ENCODE data around the gene GALNT5.

DNA sequence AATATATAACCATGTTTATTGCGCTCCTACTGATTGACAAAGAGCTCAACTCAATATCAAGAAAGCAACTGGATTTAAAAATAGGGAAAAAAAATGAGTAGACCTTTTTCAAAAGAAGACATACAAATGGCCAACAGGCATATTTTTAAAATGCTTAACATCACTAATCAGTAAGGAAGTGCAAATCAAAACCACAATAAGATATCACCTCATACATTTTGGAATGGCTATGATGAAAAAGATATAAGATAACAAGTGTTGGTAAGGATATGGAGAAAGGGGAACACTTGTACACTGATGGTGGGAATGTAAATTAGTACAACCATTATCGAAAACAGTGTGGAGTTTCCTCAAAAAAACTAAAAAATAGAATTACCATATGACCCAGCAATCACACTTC, 5.6 kb upstream of the GALNT5 start:
- TF ChIP-seq, protein P1, sequence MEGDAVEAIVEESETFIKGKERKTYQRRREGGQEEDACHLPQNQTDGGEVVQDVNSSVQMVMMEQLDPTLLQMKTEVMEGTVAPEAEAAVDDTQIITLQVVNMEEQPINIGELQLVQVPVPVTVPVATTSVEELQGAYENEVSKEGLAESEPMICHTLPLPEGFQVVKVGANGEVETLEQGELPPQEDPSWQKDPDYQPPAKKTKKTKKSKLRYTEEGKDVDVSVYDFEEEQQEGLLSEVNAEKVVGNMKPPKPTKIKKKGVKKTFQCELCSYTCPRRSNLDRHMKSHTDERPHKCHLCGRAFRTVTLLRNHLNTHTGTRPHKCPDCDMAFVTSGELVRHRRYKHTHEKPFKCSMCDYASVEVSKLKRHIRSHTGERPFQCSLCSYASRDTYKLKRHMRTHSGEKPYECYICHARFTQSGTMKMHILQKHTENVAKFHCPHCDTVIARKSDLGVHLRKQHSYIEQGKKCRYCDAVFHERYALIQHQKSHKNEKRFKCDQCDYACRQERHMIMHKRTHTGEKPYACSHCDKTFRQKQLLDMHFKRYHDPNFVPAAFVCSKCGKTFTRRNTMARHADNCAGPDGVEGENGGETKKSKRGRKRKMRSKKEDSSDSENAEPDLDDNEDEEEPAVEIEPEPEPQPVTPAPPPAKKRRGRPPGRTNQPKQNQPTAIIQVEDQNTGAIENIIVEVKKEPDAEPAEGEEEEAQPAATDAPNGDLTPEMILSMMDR (IDR thresholded peaks at IDR 0.05), result no peak
- no peak for TF ChIP-seq EP300 (IDR thresholded peaks at IDR 0.05)

Data from sigmoid colon (tissue), 4 donors.